ENCODE measurements around the gene ZBTB20. TPM values are rescaled to one million over a fixed set of nuclear protein-coding genes. Genes with fewer than 3 reads are reported as not detected.
"Not testable (repeated sequence)": the region's sequence is repeated elsewhere in the genome, so short reads cannot be mapped to it uniquely, and the experiment has no call there.

Gene ZBTB20
- total RNA-seq, 4 donors from 2014 or later, result 69.9 to 112 (median 80.8) TPM

GRCh38 chr3:114690911-114691310 is 456.2 kb downstream of the ZBTB20 start:
- TF ChIP-seq POLR2AphosphoS5 (IDR thresholded peaks at IDR 0.05) (no peak), EP300 (IDR thresholded peaks at IDR 0.05) (no peak)
- TF ChIP-seq, protein P1, sequence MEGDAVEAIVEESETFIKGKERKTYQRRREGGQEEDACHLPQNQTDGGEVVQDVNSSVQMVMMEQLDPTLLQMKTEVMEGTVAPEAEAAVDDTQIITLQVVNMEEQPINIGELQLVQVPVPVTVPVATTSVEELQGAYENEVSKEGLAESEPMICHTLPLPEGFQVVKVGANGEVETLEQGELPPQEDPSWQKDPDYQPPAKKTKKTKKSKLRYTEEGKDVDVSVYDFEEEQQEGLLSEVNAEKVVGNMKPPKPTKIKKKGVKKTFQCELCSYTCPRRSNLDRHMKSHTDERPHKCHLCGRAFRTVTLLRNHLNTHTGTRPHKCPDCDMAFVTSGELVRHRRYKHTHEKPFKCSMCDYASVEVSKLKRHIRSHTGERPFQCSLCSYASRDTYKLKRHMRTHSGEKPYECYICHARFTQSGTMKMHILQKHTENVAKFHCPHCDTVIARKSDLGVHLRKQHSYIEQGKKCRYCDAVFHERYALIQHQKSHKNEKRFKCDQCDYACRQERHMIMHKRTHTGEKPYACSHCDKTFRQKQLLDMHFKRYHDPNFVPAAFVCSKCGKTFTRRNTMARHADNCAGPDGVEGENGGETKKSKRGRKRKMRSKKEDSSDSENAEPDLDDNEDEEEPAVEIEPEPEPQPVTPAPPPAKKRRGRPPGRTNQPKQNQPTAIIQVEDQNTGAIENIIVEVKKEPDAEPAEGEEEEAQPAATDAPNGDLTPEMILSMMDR (IDR thresholded peaks at IDR 0.05), result no peak
- intact Hi-C loops (cut with DNase I), result no loop called here
- no peak overlapping the region for H3K27ac ChIP-seq (replicated peaks in 1 of 4)
- no peaks in the 10 kb centered on the region for H3K36me3 ChIP-seq
- H3K4me1 ChIP-seq, result peaks cover 0 to 18% (median 7%) of the 10 kb centered on the region in 4 donors
- 85% methylated on average over 1 of the region's 1 CpG for WGBS
- DNase-seq (ENCODE audit: extremely low spot score), result no peak
- H3K4me3 ChIP-seq, result no peak overlapping the region
- H3K27me3 ChIP-seq, result no peaks in the 10 kb centered on the region
- H3K9me3 ChIP-seq, result no peaks in the 10 kb centered on the region

DNA sequence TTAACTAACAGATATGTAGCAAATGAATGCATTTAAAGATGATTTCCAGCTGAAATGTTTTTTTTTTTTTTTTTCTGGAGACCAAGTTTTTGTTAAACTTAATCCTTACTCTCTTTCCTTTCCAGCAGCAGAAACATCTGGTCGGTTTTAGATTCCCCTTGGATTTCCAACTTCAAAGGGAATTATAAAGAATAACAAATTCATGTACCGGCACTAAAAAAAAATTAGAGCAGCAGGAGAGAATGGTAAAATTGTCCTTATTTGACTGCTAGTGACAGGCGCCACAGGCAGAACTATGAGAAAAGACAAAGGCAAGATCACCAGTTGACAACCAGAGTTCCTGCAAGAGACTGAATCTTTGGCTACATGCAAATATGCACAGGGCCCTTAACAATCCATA is 459.9 kb downstream of the ZBTB20 start:
- no peak for DNase-seq (ENCODE audit: extremely low spot score)
- Histone ChIP-seq H3K4me1 (peaks cover 0 to 17% (median 7%) of the 10 kb centered on the region in 4 donors), H3K9me3 (no peaks in the 10 kb centered on the region), H3K27me3 (no peaks in the 10 kb centered on the region), H3K4me3 (no peak overlapping the region), H3K27ac (replicated peaks in 1 of 4) (no peak overlapping the region), H3K36me3 (no peaks in the 10 kb centered on the region)
- WGBS, result 72% methylated on average over 3 of the region's 3 CpGs
- intact Hi-C loops (cut with DNase I), result loop anchor here (10.0 kb wide), 1 partner anchor 398 kb away; no protein-coding TSS in a partner anchor
- TF ChIP-seq EP300 (IDR thresholded peaks at IDR 0.05) (no peak), POLR2A (IDR thresholded peaks at IDR 0.05; ENCODE audit: low read depth) (no peak), POLR2AphosphoS5 (IDR thresholded peaks at IDR 0.05) (no peak)
- TF ChIP-seq, protein P1 (IDR thresholded peaks at IDR 0.05), result no peak

GRCh38 chr3:114686621-114687020 is 460.5 kb downstream of the ZBTB20 start:
- H3K27ac ChIP-seq (replicated peaks in 1 of 4), result peak overlapping the region in 1 of 4 donors; percentile 18
- H3K36me3 ChIP-seq, result no peaks in the 10 kb centered on the region
- H3K9me3 ChIP-seq, result no peaks in the 10 kb centered on the region
- intact Hi-C loops (cut with DNase I), result loop anchor here (10.0 kb wide), 1 partner anchor 398 kb away; no protein-coding TSS in a partner anchor
- no peak overlapping the region for H3K4me3 ChIP-seq
- TF ChIP-seq, protein P1 (IDR thresholded peaks at IDR 0.05), result no peak
- TF ChIP-seq EP300 (IDR thresholded peaks at IDR 0.05) (no peak), POLR2A (IDR thresholded peaks at IDR 0.05; ENCODE audit: low read depth) (no peak), POLR2AphosphoS5 (IDR thresholded peaks at IDR 0.05) (no peak)
- H3K27me3 ChIP-seq, result no peaks in the 10 kb centered on the region
- 64% methylated on average over 4 of the region's 4 CpGs for WGBS
- peaks cover 0 to 17% (median 7%) of the 10 kb centered on the region in 4 donors for H3K4me1 ChIP-seq
- no peak for DNase-seq (ENCODE audit: extremely low spot score)

DNA sequence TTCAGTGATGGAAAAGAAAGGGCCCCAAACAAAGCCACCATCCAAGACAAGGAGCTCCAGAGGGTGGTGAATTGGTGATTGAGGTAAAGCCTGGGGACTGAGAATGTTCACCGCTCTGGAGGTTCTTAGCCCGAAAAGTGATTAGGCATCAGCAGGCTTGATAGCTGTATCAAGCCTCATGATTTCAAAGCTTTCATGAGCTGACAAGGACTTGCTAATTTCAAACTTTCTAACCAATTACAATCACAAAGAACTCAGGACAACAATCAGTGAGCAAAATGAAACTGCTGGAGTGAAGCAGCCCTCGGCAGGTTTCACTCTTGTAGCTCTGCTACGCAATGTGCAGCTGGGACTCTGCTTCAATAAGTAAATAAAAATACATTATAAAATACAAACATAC is 461.9 kb downstream of the ZBTB20 start:
- no peak for TF ChIP-seq POLR2AphosphoS5 (IDR thresholded peaks at IDR 0.05)
- TF ChIP-seq EP300 (IDR thresholded peaks at IDR 0.05), result no peak
- TF ChIP-seq POLR2A (IDR thresholded peaks at IDR 0.05; ENCODE audit: low read depth), result no peak
- TF ChIP-seq, protein P1 (IDR thresholded peaks at IDR 0.05), result no peak
- Histone ChIP-seq H3K4me3 (no peak overlapping the region), H3K36me3 (no peaks in the 10 kb centered on the region), H3K4me1 (peaks cover 0 to 17% (median 7%) of the 10 kb centered on the region in 4 donors), H3K27me3 (no peaks in the 10 kb centered on the region), H3K27ac (replicated peaks in 1 of 4) (no peak overlapping the region), H3K9me3 (no peaks in the 10 kb centered on the region)
- 91% methylated on average over 4 of the region's 4 CpGs for WGBS
- intact Hi-C loops (cut with DNase I), result loop anchor here (10.0 kb wide), 1 partner anchor 400 kb away; no protein-coding TSS in a partner anchor
- no peak for DNase-seq (ENCODE audit: extremely low spot score)

DNA sequence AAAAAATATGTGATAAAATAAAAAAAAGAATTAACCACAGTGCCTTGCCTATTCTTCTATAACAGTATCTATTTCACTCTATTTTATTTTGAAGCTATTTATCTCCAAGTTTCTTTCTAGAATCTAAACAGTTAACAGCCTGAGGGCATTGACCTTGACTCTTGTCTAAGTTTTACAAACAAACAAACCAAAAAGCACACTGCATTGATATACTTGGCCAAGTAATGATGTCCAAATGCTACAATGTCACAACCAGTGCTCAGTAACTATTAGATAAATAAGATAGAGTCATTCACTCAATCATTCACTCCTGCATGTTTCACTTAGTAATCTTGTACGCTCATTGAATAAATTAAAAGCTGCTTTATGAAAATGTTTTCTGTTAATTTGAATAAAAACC is 466.8 kb downstream of the ZBTB20 start:
- WGBS, result 93% methylated on average over 1 of the region's 1 CpG
- intact Hi-C loops (cut with DNase I), result loop anchor here (10.0 kb wide), 1 partner anchor 405 kb away; no protein-coding TSS in a partner anchor
- DNase-seq (ENCODE audit: extremely low spot score), result no peak
- Histone ChIP-seq H3K9me3 (no peaks in the 10 kb centered on the region), H3K4me1 (no peaks in the 10 kb centered on the region), H3K27me3 (no peaks in the 10 kb centered on the region), H3K27ac (replicated peaks in 1 of 4) (no peak overlapping the region), H3K4me3 (no peak overlapping the region), H3K36me3 (no peaks in the 10 kb centered on the region)
- TF ChIP-seq EP300 (IDR thresholded peaks at IDR 0.05), result no peak
- TF ChIP-seq POLR2A (IDR thresholded peaks at IDR 0.05; ENCODE audit: low read depth), result no peak
- no peak for TF ChIP-seq POLR2AphosphoS5 (IDR thresholded peaks at IDR 0.05)
- TF ChIP-seq, protein P1 (IDR thresholded peaks at IDR 0.05), result no peak

DNA sequence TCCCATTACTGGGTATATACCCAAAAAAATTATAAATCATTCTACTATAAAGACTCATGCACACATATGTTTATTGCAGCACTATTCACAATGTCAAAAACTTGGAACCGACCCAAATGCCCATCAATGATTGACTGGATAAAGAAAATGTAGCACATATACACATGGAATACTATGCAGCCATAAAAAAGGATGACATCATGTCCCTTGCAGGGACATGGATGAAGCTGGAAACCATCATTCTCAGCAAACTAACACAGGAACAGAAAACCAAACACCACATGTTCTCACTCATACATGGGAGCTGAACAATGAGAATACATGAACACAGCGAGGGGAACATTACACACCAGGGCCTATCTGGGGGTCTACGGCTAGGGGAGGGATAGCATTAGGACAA is 467.3 kb downstream of the ZBTB20 start:
- not testable (repeated sequence) for H3K36me3 ChIP-seq; DNase-seq (ENCODE audit: extremely low spot score); H3K27me3 ChIP-seq; H3K4me1 ChIP-seq; H3K9me3 ChIP-seq; H3K27ac ChIP-seq (replicated peaks in 1 of 4); H3K4me3 ChIP-seq
- intact Hi-C loops (cut with DNase I), result loop anchor here (10.0 kb wide), 1 partner anchor 405 kb away; no protein-coding TSS in a partner anchor
- WGBS, result 100% methylated on average over 3 of the region's 3 CpGs

Measured in esophagus muscularis mucosa (tissue), 4 donors.